HG03469 (cell line): ENCODE measurements around the gene METTL26.

ENCODE experiments used
- ATAC-seq: cut with Tn5 transposase; IDR thresholded peaks from one replicate; pipeline ENCODE4 v1.9.1; 2021; ENCODE audit warnings: mild to moderate bottlenecking, moderate library complexity, moderate number of reproducible peaks; ENCODE audit not compliant: unreplicated experiment

The METTL26 gene

DNA sequence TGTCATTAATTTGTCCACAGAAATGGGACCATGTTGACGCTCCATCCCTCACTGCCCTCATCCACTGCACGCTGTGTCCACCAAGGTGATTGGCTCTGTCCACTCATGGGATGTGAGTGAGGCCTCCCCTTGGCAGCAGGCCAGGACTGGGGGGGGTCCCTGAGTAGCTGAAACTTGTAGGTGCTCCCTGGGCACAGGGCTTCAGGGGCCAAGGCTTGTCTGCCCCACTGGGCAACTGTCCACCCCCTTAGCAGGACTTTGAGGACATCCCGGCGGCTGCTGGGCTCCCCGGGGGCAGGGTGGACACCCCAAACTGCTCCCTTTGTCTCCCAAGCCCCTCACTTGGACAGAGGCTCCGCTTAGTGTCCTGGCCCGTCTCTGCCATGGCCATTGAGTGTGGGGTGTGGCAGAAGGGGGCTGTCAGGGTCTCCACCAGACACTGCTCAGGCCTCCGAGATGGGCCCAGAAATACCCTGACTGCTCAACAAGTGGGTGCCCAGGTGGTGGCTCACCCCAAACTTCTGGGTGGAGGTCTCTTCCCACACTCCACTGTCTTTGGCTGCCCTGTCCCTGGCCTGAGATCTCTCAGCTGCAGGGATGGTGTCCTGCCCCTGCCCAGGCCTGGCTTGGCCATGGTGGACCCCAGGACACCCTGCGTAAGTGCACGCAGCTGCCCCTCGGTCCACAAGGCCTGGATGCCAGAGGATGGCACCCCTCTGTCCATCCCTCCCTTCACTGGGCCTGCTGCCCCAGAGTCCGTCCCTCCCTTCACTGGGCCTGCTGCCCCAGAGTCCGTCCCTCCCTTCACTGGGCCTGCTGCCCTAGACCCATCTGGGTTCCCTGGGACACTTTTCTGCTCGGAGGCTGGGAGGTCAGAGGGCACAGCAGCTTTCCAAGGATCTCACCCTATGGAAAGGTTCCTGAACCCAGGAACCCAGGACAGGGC is 49.2 kb downstream of the METTL26 start:
- no peak for ATAC-seq

DNA sequence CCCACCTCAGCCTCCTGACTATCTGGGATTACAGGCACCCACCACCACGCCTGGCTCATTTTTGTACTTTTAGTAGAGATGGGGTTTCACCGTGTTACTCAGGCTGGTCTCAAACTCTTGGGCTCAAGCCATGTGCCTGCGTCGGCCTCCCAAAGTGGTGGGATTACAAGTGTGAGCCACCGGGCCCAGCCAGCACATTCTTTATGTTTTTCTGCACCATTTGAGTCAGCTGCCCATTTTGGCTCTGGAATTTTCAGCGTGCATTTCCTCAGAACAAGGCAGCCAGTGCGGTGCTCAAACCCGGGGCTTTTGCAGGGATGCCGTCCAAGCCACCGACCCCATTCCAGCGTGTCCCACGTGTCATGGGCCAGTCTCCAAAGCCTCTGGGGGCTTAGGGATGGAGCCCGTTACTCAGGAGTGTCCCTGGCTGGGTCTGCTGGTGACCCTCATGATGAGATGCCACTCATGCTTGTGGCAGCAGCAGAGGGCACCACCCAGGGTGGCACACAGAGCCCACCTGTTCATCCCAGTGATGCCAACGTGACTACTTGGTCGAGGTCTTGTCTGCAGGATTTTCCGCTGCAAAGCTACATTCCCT is 50.0 kb downstream of the METTL26 start:
- ATAC-seq, result no peak

DNA sequence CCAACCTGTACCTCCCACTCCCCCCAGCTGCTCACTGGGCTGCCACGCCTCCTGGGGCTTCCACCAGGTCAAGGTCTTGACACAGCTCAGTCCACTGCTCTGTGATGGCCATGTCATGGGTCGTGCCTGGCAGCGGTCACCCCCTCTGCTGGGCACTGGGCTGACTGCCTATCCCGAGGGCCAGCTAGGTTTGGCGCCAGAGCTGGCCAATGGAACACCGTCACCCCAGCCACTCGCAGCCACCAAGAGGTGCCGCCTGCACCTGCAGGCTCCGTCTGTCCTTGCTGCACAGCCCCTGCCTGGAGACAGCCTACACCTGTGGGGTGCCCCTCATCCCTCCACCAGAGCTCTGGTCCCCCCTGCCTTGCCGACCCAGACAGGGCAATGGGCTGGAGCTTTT is 50.8 kb downstream of the METTL26 start:
- no peak for ATAC-seq
